Fibroblast of mammary gland (primary cell): ENCODE results near the gene CFAP61.
A peak's percentile ranks its signal among the peaks of the same experiment; 100 is the strongest.

Experiments used
- DNase-seq: peaks from one replicate; pipeline ENCODE4 v3.0.0-alpha.2; 2010; ENCODE audit warnings: low read depth
- H3K4me3 ChIP-seq: 2 replicates; pipeline ENCODE4 v1.5.1; 2011; ENCODE audit warnings: low read depth, mild to moderate bottlenecking, low read length, moderate library complexity; ENCODE audit not compliant: control insufficient read depth
- CTCF ChIP-seq: conservative IDR thresholded peaks from 2 replicates; pipeline ENCODE4 v1.5.1; 2011; ENCODE audit warnings: low read depth, low read length, inconsistent platforms; ENCODE audit not compliant: control insufficient read depth, insufficient read depth

The CFAP61 gene

GRCh38 chr20:20223981-20224380 lies 171.6 kb downstream of the CFAP61 start:
- TF ChIP-seq CTCF, result no peak
- no peak for DNase-seq
- no peak overlapping the region for H3K4me3 ChIP-seq

- H3K4me3 ChIP-seq, result no peak overlapping the region
- DNase-seq, result peak; percentile 6
- no peak for TF ChIP-seq CTCF
These were observed 172.5 kb downstream of the CFAP61 start for GRCh38 chr20:20224806-20225205.

GRCh38 chr20:20225325-20226043 lies 173.2 kb downstream of the CFAP61 start:
- DNase-seq, result no peak
- no peak overlapping the region for H3K4me3 ChIP-seq
- no peak for TF ChIP-seq CTCF

- no peak overlapping the region for H3K4me3 ChIP-seq
- TF ChIP-seq CTCF, result no peak
- peak; percentile 13 for DNase-seq
These were observed 174.2 kb downstream of the CFAP61 start for GRCh38 chr20:20226554-20226953.

GRCh38 chr20:20227013-20227571 lies 174.8 kb downstream of the CFAP61 start:
- TF ChIP-seq CTCF, result no peak
- H3K4me3 ChIP-seq, result no peak overlapping the region

GRCh38 chr20:20228351-20228750 lies 176.0 kb downstream of the CFAP61 start:
- TF ChIP-seq CTCF, result no peak
- DNase-seq, result no peak
- H3K4me3 ChIP-seq, result no peak overlapping the region

More at GRCh38 chr20:20227013-20227571, 174.8 kb downstream of the CFAP61 start:
- DNase-seq, result peak; percentile 8
